Omental fat pad (tissue), 4 donors: ENCODE measurements around the gene MACROD2. TPM values are rescaled to one million over a fixed set of nuclear protein-coding genes. Genes with fewer than 3 reads are reported as not detected.

ENCODE experiments used
- ATAC-seq: fragments of 150-250 bp; one replicate; pipeline ENCODE4 v1.9.1; 2016; ENCODE audit warnings: mild to moderate bottlenecking, moderate library complexity; ENCODE audit not compliant: low FRiP score
- DNase-seq: peaks from one replicate; pipeline ENCODE4 v3.0.0-alpha.2; 2019; ENCODE audit warnings: low spot score
- total RNA-seq, 4 donors: library from RNA; depleted of rRNA; stranded (reverse); fragments of >200 nt; gene quantifications; one replicate each; pipeline ENCODE4 v1.1.0, GENCODE V29; 2016
- TF ChIP-seq, protein P1 (sequence below), 3 donors: fragments of 450-650 bp; IDR thresholded peaks; one replicate each; pipeline ENCODE4 v1.5.1; 2016 to 2017; ENCODE audit warnings: antibody characterized with exemption in 3 of 3, mild to moderate bottlenecking in 3 of 3, moderate library complexity in 2 of 3

Gene MACROD2
- total RNA-seq, 4 donors from 2014 or later: 6.8 to 54.1 (median 7.4) TPM

DNA sequence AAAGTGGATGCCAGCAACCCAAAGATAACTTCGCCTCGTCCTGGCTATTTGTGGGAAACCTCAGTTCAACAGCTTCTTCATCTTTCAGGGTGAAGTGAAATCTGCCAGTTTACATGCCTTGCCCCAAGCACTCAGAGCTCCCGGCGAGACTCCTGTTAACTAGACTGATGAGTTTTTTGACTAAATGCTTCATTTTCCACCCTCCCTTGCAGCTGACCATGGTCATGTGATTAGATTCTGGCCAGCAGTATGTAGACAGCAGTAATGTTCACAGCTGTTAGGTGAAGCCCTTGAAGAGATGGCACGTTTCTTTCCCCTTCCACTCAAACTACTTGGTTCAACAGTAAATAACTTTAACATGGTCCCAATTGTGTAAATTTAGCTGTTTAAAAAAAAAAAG lies 1060.9 kb downstream of the MACROD2 start:
- TF ChIP-seq, protein P1, sequence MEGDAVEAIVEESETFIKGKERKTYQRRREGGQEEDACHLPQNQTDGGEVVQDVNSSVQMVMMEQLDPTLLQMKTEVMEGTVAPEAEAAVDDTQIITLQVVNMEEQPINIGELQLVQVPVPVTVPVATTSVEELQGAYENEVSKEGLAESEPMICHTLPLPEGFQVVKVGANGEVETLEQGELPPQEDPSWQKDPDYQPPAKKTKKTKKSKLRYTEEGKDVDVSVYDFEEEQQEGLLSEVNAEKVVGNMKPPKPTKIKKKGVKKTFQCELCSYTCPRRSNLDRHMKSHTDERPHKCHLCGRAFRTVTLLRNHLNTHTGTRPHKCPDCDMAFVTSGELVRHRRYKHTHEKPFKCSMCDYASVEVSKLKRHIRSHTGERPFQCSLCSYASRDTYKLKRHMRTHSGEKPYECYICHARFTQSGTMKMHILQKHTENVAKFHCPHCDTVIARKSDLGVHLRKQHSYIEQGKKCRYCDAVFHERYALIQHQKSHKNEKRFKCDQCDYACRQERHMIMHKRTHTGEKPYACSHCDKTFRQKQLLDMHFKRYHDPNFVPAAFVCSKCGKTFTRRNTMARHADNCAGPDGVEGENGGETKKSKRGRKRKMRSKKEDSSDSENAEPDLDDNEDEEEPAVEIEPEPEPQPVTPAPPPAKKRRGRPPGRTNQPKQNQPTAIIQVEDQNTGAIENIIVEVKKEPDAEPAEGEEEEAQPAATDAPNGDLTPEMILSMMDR (IDR thresholded peaks at IDR 0.05): no peak
- ATAC-seq (no peak), DNase-seq (no peak)

DNA sequence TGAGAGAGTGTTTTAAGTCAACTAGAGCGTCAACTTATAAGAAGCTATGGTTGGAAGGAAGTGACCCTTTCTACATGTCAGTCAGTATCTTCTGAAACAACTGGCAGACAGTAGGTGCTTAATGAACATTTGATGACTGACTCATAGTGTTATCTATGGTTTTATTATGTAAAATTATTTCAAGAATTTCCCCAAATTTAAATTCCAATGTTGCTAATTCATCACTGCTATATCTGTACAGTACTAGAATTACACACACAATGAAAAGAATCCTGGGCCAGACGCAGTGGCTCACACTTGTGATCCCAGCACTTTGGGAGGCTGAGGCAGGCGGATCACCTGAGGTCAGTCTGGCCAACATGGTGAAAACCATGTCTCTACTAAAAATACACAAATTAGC lies 1063.5 kb downstream of the MACROD2 start:
- DNase-seq (no peak), ATAC-seq (no peak)
- TF ChIP-seq, protein P1 (IDR thresholded peaks at IDR 0.05): no peak

DNA sequence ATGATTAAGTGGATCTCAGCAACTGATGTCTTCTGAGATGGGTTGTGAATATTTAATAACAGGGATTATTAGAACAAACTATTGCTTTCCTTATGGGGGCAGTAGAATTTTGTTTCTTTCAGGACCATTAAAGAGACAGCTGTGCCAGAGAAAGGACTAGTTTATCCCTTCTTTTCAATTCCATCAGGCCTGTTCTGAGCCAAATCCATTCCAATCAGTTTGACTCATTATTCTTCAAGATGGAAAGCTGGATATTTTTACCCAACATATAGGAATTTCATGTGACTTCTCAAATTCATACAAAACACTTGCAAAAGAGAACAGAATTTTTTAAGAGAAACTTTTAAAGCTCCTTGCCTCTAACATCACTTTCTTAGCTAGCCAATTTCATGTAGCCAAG lies 1064.1 kb downstream of the MACROD2 start:
- ATAC-seq: no peak
- no peak for DNase-seq
- TF ChIP-seq, protein P1 (IDR thresholded peaks at IDR 0.05): no peak

DNA sequence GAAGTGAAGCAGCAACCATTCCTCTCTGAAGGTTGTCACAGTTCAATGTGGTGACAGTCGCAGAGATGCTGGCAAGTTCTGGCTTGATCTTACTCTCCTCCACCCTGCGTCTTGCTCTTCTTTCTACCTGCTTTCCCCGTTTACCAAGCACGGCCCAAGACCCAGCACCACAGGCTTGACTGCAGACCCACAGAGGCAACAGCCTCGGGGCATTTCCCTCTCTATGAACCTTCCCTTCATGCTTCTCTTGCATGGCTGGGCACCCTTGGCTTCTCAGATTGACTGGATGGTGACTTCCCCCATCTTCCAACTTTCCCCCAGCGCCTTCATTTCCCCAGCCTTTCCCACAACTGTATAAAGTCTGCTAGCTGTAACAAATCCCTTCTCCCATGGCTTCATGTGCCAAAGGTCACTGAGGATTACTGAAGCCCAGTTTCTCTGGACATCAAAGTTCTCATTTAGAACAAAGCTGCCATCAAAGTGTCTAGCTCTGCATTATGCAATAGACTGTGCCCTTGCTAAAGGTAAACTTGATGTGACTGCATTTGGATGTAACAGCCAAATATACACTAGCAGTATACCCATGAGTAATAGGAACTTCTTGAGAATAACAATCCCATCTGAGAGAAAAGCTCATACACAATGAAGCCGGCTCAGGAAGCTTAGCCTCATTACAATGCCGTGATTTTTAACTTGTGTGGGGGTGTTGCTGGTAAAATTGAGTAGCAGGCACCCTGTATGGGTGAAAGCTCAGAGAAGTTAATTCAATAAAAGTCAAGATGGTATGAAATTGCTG lies 1065.1 kb downstream of the MACROD2 start:
- TF ChIP-seq, protein P1 (IDR thresholded peaks at IDR 0.05): no peak
- DNase-seq (no peak), ATAC-seq (no peak)

DNA sequence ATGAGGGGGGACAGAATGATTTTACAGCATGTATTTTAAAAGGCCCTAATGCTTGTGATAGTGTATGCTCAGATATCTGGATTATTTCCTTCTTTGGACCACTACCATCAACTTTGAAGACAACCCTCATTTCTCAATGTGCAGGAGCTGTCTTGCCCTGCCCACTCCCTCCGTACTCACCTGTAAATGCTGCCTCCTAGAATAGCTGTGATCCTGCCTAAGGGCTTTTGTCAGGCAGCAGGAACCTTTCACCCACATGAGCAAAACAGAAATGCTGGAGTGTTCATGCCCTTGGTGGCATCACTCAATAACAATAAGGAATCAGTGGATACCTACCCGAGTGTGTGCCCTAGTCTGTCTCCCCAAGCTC lies 1065.7 kb downstream of the MACROD2 start:
- ATAC-seq: no peak
- no peak for DNase-seq
- TF ChIP-seq, protein P1 (IDR thresholded peaks at IDR 0.05): no peak

DNA sequence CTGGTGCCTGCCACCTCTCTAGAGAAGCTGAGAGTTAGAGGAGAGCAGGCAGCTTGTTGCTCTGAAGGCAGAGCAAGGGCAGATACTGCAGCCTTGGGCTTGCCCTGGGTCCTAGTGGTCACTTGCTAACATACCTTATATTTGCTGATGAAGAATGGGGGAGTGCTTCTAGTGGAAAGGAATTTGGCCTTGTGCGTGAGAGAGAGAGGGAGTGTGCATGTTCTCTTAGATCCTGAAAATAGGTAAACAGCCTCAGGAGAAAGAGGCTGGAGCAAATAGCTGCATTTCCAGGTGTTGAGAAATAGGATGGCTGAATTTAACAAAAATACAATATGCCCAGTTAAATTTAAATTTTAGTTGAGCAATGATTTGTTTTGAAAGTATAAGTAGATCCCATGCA lies 1066.6 kb downstream of the MACROD2 start:
- ATAC-seq (no peak), DNase-seq (no peak)
- TF ChIP-seq, protein P1 (IDR thresholded peaks at IDR 0.05): no peak

DNA sequence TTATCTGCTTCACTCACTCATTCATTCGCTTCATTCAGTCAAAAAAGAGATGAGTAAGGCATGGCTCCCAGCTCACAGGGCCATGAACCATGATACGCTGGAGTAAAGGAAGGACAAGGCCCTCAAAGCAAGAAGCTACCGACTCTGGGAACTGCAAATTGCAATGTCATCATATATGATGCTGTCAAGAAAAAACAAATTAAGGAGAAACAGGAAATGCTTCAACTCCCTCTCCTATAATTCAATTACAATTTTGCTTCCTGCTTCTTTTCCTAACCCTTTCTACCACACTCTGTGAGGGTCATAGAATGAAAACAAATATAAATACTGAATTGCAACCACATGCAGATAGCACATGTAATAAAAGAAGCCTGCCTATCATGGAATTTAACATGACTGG lies 1067.8 kb downstream of the MACROD2 start:
- no peak for DNase-seq
- TF ChIP-seq, protein P1 (IDR thresholded peaks at IDR 0.05): no peak
- no peak for ATAC-seq
